Measurements from ENCODE around the gene HTR4.
"Not testable (repeated sequence)": the region's sequence is repeated elsewhere in the genome, so short reads cannot be mapped to it uniquely, and the experiment has no call there.

HTR4 gene

DNA sequence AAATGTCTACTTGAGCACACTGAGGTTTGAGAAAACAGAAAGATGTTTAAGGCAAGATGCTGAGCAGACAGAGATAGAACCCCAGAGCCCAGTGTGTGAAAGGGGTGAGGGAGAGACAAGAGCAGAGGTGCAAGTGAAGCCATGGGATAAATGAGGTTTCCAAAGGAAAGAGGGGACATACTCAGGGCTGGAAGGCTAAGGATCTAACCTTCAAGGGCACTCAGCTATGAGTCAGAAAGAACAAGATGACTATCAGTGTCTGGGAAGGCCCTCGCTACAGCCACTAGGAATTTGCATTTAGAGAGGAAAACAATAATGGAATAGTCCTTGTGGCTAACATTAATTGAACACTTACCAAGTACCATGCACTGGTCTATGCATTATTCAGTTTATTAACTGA lies 113.7 kb downstream of the HTR4 start:
- DNase-seq (ENCODE audit: low read depth in 1 of 2, low spot score in 1 of 2) = no peak

DNA sequence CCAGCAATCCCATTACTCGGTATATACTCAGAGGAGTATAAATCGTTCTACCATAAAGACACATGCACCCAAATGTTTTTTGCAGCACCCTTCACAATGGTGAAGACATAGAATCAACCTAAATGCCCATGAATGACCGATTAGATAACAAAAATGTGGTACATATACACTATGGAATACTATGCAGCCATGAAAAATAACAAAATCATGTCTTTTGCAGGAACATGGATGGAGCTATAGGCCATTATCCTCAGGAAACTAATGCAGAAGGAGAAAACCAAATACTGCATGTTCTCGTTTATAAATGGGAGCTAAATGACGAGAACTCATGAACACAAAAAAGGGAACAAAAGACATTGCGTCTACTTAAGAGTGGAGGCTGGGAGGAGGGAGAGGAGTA lies 114.5 kb downstream of the HTR4 start:
- DNase-seq (ENCODE audit: low read depth in 1 of 2, low spot score in 1 of 2) = no peak

DNA sequence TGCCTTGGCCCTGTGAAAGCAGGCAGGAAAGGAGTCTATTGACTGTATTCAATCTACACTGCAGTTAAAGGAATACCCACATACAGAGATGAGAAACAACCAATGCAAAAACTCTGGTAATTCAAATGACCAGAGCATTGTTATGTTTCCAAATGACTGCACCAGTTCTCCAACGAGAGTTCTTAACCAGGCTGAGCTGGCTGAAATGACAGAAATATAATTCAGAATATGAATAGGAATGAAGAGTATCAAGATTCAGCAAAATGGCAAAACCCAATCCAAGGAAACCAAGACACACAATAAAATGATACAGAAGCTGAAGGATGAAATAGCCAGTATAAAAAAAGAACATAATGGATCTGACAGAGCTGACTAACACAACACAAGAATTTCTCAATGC lies 119.1 kb downstream of the HTR4 start:
- no peak for DNase-seq (ENCODE audit: low read depth in 1 of 2, low spot score in 1 of 2)

DNA sequence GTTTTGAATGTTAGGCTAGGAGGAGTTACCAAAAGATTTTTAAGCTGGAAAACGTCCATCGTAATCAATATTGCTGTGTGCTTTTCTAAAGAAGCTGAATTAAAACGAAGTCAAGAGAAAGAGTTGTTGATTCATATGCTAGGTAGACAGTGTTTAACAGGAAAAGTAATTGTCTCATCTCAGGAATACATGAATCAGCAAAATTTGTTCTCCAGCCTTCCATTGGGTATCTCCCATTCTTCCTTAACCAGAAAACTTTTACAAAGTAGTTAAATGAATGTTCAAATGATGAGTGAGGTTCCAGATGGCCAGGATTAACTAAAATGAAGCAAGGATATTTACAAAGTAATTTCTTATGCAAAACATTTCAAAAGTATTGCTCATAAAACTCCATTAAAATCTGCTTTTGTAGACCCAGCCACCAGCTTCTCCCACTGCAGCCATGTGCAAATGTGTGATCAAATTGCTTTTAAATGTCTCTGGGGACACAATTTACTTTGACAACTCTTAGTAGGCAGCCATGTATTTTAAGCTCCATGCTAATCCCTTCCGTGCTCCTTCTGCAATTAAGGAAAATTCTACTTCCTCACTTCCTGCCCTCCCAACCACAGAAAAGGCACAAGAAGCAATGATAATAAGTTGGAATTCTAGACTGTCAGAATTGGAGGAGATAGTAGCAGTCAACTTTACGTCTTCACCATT lies 121.2 kb downstream of the HTR4 start:
- DNase-seq (ENCODE audit: low read depth in 1 of 2, low spot score in 1 of 2) = no peak

DNA sequence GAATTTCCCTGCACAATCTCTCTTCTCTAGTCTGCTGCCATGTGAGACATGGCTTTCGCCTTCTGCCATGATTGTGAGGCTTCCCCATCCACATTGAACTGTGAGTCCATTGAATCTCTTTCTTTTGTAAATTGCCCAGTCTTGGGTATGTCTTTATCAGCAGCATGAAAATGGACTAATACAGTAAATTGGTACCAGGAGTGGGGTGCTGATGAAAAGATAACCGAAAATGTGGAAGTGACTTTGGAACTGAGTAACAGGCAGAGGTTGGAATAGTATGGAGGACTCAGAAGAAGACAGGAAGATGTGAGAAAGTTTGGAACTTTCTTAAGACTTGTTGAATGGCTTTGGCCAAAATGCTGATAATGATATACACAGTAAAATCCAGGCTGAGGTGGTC lies 124.9 kb downstream of the HTR4 start:
- not testable (repeated sequence) for DNase-seq (ENCODE audit: low read depth in 1 of 2, low spot score in 1 of 2)

DNA sequence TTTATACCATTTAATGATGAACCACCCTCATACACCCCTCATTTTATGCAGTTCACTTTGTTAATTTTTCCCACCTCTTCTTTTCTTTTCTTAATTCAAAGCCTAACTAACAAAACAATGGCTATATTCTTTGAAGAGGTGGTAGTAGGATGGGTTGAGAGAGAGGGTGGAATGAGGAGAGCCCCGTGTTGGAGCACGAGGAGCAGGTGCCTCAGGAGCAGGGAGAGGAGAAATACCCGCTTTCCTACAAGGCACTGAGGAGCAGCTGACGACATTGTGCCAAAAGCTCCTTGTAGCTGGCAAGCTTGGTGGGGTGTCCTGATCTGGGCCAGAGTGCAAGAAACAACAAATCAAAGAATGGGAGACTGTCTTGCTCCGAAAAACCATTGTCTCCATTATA lies 129.6 kb downstream of the HTR4 start:
- DNase-seq (ENCODE audit: low read depth in 1 of 2, low spot score in 1 of 2) = no peak

DNA sequence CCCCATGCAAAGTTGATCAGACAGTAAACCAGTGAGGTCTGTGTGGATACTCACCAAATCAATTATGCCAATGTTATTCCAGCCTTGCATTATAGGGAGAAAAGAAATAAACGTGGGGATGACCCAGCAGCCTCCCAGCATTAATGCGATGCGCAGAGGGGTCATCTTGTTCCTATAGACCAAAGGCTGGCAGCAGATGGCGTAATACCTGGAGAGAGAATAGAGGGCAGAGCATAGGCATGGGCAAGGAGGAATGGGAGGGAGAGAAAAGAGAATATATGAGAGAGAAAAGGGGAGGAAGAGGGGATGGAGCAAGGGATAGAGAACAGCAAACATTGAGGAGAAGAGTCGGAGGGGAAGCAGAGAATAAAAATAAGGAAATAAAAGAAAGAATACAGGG lies 131.2 kb downstream of the HTR4 start:
- no peak for DNase-seq (ENCODE audit: low read depth in 1 of 2, low spot score in 1 of 2)

DNA sequence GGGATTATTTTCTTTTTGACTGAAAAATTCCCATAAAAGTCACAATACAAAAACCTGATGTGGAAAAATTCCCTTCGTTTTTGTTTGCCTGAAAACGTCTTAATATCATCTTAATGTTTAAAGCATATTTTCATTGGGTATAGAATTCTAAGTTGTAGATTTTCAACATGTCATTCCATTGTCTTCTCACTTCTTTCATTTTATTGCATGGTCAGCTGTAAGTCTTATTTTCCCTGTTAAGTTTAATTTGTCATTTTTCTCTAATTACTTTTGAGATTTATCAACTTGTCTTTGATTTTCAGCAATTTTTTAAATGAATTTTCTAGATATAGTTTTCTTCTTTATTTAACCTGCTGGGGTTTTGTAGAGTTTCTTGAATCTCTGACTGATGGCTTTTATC lies 138.9 kb downstream of the HTR4 start:
- DNase-seq (ENCODE audit: low read depth in 1 of 2, low spot score in 1 of 2) = no peak

DNA sequence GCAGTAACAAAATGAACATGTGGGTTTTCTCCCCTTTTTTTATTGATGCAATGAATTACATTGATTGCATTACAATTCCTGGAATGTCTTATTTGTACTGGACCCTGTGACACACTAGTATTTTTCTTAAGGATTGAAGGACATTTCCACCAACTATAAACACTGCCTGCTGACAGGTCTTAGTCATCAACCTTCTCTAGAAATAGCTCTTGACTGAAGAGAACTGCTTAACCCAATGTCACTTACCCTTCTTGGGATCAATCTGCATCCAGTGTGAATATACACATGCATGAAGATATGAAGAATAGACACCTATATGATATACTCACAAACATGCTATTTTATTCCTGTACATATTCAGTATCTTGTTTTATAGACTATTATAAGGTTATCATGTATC lies 140.0 kb downstream of the HTR4 start:
- no peak for DNase-seq (ENCODE audit: low read depth in 1 of 2, low spot score in 1 of 2)

DNA sequence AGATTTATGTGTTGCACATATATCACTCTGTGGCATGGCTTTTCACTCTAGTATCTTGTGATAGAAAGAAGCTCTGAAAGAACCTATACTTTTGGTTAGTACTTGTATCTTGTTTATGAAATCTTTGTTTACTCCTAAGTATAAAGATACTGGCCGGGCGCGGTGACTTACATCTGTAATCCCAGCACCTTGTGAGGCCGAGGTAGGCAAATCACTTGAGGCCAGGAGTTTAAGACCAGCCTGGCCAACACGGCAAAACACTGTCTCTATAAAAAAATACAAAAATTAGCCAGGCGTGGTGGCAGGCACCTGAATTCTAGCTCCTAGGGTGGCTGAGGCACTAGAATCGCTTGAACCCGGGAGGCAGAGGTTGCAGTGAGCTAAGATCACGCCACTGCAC lies 141.8 kb downstream of the HTR4 start:
- no peak for DNase-seq (ENCODE audit: low read depth in 1 of 2, low spot score in 1 of 2)

DNA sequence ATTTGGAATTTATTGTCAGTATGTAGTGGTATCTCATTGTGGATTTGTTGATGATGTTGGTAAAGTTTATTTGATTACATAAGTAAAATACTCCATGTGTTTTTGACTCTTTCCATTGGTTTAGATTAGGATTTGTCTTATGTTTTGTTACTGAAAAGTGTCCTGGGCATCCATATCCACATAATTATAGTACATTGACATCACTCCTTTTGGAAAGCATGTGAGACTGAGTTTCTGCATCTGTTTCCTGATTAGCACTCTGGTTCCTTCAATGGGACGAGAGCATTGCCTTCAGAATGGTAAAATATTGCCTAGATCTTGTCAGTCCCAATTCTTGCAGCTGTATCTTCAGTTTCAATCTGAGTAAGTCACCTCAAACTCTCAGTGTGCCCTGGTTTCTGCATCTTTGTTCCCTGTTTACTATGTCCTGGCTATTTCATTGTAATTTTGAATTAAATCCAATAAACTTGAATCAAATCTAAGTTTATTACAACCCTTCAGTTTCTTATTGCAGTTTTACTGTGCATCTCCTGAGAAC lies 142.4 kb downstream of the HTR4 start:
- DNase-seq (ENCODE audit: low read depth in 1 of 2, low spot score in 1 of 2) = no peak

DNA sequence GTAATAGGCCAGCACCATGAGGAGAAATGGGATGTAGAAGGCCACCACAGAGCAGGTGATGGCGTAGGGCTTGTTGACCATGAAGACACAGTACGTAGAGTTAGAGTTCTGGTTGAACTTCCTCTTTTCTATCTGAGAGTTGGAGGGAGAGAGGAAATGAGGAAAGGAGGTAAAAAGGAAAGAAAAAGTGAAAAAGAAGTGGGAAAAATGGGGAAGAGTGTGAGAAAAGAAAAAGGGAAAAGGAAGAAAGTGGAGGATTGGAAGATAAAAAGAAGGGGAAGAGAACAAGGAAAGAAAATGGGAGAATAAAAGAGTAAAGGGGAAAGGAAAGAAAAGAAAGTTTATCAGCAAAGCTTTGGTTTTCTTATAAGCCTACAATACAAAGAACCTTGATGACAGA lies 144.4 kb downstream of the HTR4 start:
- DNase-seq (ENCODE audit: low read depth in 1 of 2, low spot score in 1 of 2) = no peak

DNA sequence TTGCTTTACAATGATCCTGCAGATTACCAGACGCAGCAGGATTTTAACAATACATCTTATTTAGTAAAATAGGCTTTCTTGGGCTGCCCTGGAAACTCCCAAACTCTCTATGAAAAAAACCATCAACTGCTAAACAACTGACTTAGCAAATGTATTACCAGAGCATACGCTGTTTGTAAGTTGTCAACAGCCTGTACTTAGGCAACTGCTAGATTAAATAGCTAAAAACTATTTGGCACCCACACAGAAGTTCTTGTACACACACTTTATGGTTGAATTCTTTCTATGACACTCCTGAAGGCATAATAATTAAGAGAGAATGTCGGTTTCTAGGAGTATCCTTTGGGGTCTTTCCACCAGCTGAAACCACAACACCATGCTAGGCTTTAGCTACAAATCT lies 146.7 kb downstream of the HTR4 start:
- DNase-seq (ENCODE audit: low read depth in 1 of 2, low spot score in 1 of 2) = no peak

DNA sequence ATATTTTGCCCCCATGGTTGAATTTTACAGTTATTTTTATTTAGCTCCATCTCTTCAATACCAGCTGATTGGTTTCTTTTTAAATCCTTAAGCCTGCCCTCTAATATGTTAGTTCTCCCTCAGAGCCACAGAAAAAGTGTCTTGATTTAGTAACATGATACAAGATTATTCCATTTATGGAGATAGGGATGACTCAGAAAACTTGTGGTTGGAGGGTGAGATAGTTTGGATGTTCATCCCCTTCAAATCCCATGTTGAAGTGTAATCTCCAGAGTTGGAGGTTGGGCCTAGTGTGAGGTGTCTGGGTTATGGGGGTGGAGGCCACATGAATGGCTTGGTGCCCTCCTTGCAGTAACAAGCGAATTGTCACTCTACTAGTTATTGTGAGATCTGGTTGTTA lies 154.9 kb downstream of the HTR4 start:
- DNase-seq (ENCODE audit: low read depth in 1 of 2, low spot score in 1 of 2) = no peak

DNA sequence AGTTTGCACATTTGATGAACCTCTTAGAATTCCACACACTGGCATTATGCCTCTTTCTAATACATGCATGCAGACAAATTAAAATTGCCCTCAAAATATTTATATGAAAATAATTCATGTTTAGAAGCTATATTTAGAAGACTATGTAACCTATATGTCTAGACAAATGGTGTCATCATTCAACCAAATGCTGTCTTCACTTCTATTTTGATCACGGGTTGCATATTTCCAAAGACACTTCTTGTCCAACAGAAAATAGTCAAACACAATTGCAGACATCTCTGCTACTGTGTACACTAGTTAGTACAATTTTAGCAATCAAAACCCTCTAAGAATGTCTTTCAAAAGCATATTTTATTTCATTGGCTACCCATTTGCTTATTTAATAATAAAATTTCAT lies 156.6 kb downstream of the HTR4 start:
- no peak for DNase-seq (ENCODE audit: low read depth in 1 of 2, low spot score in 1 of 2)

DNA sequence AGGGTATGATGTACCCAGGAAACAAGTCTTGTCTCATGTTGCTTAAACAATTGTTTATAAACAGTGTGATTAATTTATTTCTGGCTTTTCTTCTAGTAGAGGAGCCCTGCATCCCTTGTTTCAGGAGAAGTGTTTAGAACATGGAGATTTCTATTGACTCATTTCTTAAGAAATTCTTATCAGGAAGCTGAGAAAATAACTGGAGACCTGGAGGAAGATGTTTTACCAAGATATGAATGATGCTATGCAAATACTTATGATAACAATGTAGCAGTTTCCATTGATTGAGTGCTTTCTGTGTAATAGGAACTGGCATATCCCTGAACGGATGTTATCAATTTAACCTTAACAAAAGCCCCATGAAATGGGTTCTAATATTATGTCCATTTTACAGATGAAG lies 162.0 kb downstream of the HTR4 start:
- no peak for DNase-seq (ENCODE audit: low read depth in 1 of 2, low spot score in 1 of 2)

DNA sequence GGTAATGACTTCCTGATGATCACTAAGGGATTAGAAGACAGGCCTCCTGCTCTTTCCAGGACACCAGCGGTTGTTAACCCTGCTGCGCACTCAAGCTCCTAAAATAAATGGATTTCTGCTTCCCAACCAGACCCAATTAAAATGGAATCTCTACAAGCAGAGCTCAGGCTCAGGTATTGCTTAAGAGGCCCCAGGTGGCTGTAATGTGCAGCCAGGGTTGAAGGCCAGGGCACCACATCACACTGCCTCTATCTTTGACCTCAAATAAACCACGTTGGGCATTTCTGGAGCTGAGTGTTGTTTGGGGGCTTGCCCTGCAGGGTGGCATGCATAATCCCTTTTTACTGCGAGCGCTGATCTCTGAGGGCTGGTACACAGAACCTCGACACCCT lies 162.5 kb downstream of the HTR4 start:
- DNase-seq (ENCODE audit: low read depth in 1 of 2, low spot score in 1 of 2) = no peak

DNA sequence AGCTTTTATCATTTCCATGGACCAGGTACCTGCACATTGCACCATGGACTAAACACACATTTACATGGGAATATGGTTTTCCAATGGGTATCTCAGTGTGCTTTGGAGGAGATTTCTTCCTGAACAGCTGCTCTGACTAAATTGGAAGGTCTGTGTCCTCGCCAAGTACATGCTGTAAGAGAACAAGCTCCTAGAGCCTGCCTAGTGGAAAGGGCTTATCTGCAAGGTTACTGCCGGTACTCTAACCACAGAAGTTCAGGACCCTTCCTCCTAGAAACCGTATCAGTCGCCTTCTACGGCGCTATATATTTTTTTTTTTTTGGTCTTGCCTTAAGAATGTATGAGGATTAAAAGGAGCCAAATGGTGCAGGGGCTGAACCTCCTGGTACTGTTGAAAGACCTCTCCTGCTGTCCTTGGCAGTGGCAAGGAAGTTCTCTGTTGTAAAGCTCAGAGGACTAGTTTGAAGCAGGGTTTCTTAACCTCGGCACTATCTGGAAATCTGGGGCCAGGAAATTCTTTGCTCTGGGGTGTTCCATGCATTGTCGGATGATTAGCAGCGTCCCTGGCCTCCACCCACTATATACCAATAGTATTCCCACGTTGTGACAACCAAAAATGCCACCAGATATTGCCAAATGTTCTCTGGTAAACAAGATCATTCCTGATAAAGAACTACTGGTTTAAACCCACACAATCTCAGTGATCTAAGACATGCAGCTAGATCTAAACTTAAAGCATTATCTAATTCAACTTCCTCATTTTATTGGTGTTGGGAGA lies 163.1 kb downstream of the HTR4 start:
- DNase-seq (ENCODE audit: low read depth in 1 of 2, low spot score in 1 of 2) = no peak

DNA sequence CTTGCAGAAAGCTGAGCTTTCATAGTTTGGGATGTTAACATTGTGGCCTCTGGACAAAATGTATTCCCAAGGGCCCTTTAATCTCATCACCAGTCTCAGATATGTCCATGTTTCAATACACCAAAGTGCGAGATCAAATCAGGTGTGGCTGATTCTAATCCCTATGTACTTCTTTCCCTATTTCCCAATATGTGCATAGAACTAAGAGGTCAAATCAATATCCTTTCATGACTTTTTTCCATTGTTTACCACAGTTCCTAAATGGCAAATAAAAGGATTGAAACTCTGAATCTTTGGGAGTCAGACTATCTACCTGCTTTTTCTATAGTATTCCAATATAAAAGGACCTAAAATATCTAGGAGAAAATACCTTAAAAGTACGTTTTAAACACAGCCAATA lies 165.6 kb downstream of the HTR4 start:
- no peak for DNase-seq (ENCODE audit: low read depth in 1 of 2, low spot score in 1 of 2)

DNA sequence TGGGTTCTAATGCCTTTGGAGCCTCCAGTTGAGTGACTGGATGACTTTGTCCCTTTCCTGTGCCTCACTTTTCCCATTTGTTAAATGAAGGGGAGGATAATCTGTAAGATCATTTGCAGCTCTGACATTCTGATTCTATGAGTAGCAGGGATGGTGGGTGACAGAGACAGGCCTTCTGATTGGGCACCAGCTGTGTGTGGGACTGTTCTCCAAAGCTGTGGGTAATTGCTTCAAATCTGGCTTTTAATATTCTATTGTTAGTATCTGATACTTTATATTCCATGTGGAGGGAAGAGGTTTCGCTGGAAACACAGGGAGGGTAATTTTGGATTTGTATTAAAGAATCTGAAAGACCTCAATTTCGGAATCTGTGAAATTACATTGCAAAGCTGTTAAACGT lies 167.9 kb downstream of the HTR4 start:
- no peak for DNase-seq (ENCODE audit: low read depth in 1 of 2, low spot score in 1 of 2)

DNA sequence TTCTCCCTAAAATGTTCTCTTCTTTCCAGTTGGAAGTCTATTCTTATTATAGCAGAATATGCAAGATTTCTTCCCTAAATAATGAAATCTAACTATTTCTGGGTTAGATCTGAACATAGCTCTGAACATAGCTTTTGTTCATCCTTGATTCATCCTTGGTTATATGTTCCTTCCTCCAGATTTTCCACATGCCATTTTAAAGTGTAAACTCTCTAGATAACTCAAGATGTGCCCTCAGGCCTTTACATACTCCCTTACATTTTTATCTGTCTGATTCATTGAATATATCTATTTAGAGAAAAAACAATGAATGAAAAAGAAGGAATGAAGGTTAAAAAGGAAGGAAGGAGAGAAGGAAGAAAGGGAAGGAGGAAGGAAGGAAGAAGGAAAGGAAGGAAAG lies 169.7 kb downstream of the HTR4 start:
- DNase-seq (ENCODE audit: low read depth in 1 of 2, low spot score in 1 of 2) = no peak

DNA sequence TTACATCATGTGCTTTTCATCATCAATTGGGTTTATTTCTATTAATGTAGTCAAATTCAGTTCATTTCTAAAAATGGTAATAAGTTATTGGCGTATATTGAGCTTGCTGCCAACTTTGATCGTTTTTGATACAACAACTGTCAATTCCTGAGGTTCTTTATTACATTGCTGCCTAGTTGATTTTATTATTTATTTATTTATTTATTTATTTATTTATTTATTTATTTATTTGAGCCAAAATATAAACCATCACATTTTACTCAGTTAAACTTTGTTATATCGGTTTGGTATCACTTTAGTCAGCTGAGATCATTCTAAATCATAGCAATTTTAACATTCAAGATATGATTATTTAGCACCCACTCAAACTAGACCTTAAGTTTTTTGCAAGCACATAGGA lies 170.6 kb downstream of the HTR4 start:
- no peak for DNase-seq (ENCODE audit: low read depth in 1 of 2, low spot score in 1 of 2)
